ENCODE results near the gene SMIM28.
"Not testable (repeated sequence)": the region's sequence is repeated elsewhere in the genome, so short reads cannot be mapped to it uniquely, and the experiment has no call there.

The SMIM28 gene

DNA sequence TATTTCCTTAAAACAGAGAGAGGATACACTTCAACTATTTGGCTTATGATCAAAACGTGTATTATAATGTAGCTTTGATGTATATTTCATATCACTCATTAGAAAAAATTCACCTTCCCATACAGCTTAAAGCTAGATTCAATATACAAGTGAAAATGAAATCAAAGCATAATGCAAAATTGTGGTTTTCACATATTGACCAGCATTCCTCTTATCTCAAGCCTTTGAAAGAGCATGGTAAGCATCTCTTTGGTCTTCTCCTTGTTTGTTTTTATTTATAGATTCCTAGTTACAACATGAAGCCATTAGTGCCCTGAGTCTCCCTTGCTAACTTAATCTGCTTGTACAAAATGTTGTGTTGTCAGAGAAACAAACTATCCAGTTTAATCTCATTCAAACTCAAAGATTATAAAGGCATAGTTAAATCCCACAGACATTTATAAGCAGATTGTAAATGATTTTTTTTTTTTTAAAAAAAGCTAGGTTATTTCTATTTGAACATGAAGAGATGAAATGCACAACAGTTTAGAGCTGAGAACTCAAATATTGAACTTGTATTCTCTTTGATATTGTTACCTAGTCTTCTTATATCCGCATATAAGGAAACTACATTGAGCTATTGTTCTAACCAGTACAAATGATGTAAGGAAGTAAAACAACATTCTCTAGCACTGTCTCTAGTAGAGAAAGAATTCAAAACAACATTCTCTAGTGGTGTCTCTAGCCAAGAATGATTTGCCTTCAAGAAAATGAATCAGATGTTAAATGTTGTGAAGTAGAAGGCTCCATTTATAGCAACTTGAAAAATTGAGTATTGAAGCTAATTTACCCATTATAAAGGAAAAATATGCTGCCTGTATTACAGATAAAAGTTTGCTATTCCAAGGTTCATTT is 31.2 kb upstream of the SMIM28 start:
- POLR2A ChIA-PET, result no interaction called here
- CTCF ChIA-PET, result interaction anchor here (1.0 to 1.2 kb wide), 2 partner anchors 59 to 407 kb away, joined by 3 to 4 read pairs; no protein-coding TSS in a partner anchor
- DNase-seq (ENCODE audit: extremely low spot score), result no peak
- TF ChIP-seq L3MBTL2 (conservative IDR thresholded peaks at IDR 0.05) (no peak), FOXA1 (IDR thresholded peaks at IDR 0.05) (no peak), BHLHE40 (IDR thresholded peaks at IDR 0.05; ENCODE audit: borderline replicate concordance) (no peak), CTBP1 (IDR thresholded peaks at IDR 0.05; ENCODE audit: borderline replicate concordance) (no peak), SP1 (IDR thresholded peaks at IDR 0.05) (no peak), ELF4 (IDR thresholded peaks at IDR 0.05) (no peak), ARNT (IDR thresholded peaks at IDR 0.05) (no peak), HDGF (IDR thresholded peaks at IDR 0.05; ENCODE audit: borderline replicate concordance) (no peak)

DNA sequence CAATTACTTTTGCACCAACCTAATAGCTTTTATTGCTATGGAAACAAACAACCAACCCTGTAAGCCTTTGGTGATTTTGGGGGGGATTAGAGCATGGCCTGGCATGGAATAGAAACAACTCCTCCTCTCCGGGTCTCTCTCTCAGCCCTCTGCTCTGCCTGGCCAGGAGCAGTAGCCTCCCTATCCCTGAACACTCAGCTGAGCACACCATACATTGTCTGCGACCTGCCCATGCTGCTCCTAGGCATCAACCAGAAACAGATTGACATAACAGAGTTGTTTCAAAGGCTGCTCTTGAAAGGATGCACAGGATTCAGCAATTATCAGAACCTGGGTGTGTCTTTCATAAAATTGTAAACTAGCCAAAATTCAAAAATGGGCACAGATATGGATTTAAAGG is 29.8 kb upstream of the SMIM28 start:
- ChIA-PET CTCF (no interaction called here), POLR2A (no interaction called here)
- no peak for DNase-seq (ENCODE audit: extremely low spot score)
- TF ChIP-seq, protein P1, sequence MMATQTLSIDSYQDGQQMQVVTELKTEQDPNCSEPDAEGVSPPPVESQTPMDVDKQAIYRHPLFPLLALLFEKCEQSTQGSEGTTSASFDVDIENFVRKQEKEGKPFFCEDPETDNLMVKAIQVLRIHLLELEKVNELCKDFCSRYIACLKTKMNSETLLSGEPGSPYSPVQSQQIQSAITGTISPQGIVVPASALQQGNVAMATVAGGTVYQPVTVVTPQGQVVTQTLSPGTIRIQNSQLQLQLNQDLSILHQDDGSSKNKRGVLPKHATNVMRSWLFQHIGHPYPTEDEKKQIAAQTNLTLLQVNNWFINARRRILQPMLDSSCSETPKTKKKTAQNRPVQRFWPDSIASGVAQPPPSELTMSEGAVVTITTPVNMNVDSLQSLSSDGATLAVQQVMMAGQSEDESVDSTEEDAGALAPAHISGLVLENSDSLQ (IDR thresholded peaks at IDR 0.05), result no peak
- no peak for TF ChIP-seq ARNT (IDR thresholded peaks at IDR 0.05)
- no peak for TF ChIP-seq NFRKB (IDR thresholded peaks at IDR 0.05)
- no peak for TF ChIP-seq FOXA1 (IDR thresholded peaks at IDR 0.05)
- no peak for TF ChIP-seq HDGF (IDR thresholded peaks at IDR 0.05; ENCODE audit: borderline replicate concordance)
- no peak for TF ChIP-seq FOXM1 (IDR thresholded peaks at IDR 0.05; ENCODE audit: borderline replicate concordance)
- TF ChIP-seq L3MBTL2 (conservative IDR thresholded peaks at IDR 0.05), result no peak
- TF ChIP-seq BHLHE40 (IDR thresholded peaks at IDR 0.05; ENCODE audit: borderline replicate concordance), result no peak
- TF ChIP-seq CTBP1 (IDR thresholded peaks at IDR 0.05; ENCODE audit: borderline replicate concordance), result no peak
- TF ChIP-seq FOXK2 (IDR thresholded peaks at IDR 0.05), result no peak
- no peak for TF ChIP-seq LEF1 (IDR thresholded peaks at IDR 0.05; ENCODE audit: borderline replicate concordance)
- no peak for TF ChIP-seq ZNF384 (IDR thresholded peaks at IDR 0.05)
- no peak for TF ChIP-seq SUZ12 (IDR thresholded peaks at IDR 0.05)
- no peak for TF ChIP-seq TARDBP (IDR thresholded peaks at IDR 0.05)
- TF ChIP-seq SP1 (IDR thresholded peaks at IDR 0.05), result no peak
- TF ChIP-seq ELF4 (IDR thresholded peaks at IDR 0.05), result no peak

DNA sequence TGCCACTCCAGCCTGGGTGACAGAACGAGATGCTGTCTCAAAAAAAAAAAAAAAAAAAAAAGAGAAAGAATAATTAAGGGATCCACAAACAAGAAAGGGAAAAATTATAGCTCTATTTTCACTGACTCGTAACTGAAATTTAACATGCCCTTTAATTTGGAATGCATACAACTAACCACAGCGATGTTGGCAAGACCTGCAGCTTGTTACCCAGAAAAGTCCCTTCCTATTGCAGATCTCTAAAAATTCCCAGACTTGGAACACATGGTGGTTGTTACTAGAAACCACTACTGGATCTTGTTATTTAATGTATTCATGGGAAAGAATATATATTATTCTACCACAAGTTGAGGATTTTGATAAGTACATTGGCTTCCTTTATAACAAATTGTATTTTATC is 27.8 kb upstream of the SMIM28 start:
- DNase-seq (ENCODE audit: extremely low spot score), result no peak
- TF ChIP-seq, protein P1 (IDR thresholded peaks at IDR 0.05), result no peak
- TF ChIP-seq L3MBTL2 (conservative IDR thresholded peaks at IDR 0.05), result no peak
- TF ChIP-seq ELF4 (IDR thresholded peaks at IDR 0.05), result no peak
- TF ChIP-seq FOXA1 (IDR thresholded peaks at IDR 0.05), result no peak
- no peak for TF ChIP-seq TARDBP (IDR thresholded peaks at IDR 0.05)
- TF ChIP-seq FOXM1 (IDR thresholded peaks at IDR 0.05; ENCODE audit: borderline replicate concordance), result no peak
- no peak for TF ChIP-seq NFRKB (IDR thresholded peaks at IDR 0.05)
- TF ChIP-seq LEF1 (IDR thresholded peaks at IDR 0.05; ENCODE audit: borderline replicate concordance), result no peak
- TF ChIP-seq ARNT (IDR thresholded peaks at IDR 0.05), result no peak
- no peak for TF ChIP-seq HDGF (IDR thresholded peaks at IDR 0.05; ENCODE audit: borderline replicate concordance)
- ChIA-PET POLR2A (interaction anchor here (0.7 kb wide), 1 partner anchor 13 kb away, joined by 3 read pairs; no protein-coding TSS in a partner anchor), CTCF (no interaction called here)

DNA sequence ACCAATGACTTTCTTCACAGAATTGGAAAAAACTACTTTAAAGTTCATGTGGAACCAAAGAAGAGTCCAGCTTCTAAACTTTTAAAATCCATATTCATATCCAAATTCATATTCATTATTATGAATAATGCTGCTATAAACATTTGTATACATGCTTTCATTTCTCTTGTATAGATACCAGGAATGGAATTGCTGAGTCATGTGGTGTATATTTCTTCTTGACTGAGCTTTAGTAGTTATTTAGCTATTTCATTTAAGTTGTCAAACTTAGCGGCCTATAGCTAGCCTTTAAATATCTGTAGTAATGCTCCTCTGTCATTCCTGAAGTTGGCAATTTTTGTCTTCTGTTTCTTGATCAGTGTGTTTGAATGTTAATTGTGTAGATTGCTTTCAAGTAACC is 19.8 kb upstream of the SMIM28 start:
- TF ChIP-seq ARNT (IDR thresholded peaks at IDR 0.05) (no peak), FOXA1 (IDR thresholded peaks at IDR 0.05) (no peak), ZNF384 (IDR thresholded peaks at IDR 0.05) (no peak), TARDBP (IDR thresholded peaks at IDR 0.05) (no peak), FOXK2 (IDR thresholded peaks at IDR 0.05) (no peak), ELF4 (IDR thresholded peaks at IDR 0.05) (no peak), BHLHE40 (IDR thresholded peaks at IDR 0.05; ENCODE audit: borderline replicate concordance) (no peak), FOXM1 (IDR thresholded peaks at IDR 0.05; ENCODE audit: borderline replicate concordance) (no peak)
- TF ChIP-seq, protein P1 (IDR thresholded peaks at IDR 0.05), result no peak
- no peak for DNase-seq (ENCODE audit: extremely low spot score)
- CTCF ChIA-PET, result interaction anchor here (0.6 kb wide), 1 partner anchor 13 kb away, joined by 4 read pairs; no protein-coding TSS in a partner anchor
- POLR2A ChIA-PET, result no interaction called here

DNA sequence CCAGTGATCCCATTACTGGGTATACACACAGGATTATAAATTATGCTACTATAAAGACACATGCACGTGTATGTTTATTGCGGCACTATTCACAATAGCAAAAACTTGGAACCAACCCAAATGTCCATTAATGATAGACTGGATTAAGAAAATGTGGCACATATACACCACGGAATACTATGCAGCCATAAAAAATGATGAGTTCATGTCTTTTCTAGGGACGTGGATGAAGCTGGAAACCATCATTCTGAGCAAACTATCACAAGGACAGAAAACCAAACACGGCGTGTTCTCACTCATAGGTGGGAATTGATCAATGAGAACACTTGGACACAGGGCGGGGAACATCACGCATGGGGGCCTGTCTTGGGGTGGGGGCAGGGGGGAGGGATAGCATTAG is 9.0 kb upstream of the SMIM28 start:
- POLR2A ChIA-PET; CTCF ChIA-PET; DNase-seq (ENCODE audit: extremely low spot score): not testable (repeated sequence)

DNA sequence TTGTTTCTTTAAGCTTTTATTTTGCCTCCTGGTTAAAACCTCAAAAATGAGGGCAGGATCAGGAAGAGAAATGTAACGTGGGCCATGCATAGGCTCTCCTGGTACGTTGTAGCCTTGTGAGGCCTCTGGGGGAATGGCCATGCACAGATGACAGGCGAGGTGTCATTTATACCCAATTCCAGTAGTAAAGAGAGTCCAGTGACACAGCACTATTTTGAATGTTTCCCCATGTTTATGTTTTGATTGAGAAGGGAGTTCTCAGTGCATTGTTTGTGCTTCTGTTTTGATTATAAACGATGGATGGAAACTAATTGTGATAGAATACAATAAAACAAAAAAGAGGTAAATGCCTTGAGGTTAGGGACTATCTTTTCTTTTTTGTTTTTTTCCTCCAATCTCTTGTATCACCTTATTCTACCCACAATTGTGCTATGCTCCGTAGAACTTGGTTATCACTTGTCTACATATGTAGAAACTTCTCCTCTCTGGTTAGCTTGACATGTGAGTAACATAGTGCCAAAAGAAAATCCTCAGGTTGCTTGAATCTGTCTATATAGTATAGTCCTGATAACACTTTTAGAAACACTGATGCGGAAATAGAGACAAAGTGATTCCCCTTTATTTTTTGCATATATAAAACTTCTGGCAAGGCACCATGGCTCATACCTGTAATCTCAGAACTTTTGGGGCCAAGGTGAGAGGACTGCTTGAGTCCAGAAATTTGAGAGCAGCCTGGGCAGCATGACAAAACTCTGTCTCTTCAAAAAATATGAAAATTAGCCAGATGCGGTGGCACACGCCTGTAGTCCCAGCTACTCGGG is 6.9 kb upstream of the SMIM28 start:
- ChIA-PET POLR2A (no interaction called here), CTCF (no interaction called here)
- TF ChIP-seq FOXA1 (IDR thresholded peaks at IDR 0.05), result no peak
- no peak for TF ChIP-seq NFRKB (IDR thresholded peaks at IDR 0.05)
- TF ChIP-seq L3MBTL2 (conservative IDR thresholded peaks at IDR 0.05), result no peak
- no peak for TF ChIP-seq ELF4 (IDR thresholded peaks at IDR 0.05)
- no peak for TF ChIP-seq LEF1 (IDR thresholded peaks at IDR 0.05; ENCODE audit: borderline replicate concordance)
- no peak for TF ChIP-seq FOXM1 (IDR thresholded peaks at IDR 0.05; ENCODE audit: borderline replicate concordance)
- no peak for TF ChIP-seq BHLHE40 (IDR thresholded peaks at IDR 0.05; ENCODE audit: borderline replicate concordance)
- no peak for TF ChIP-seq ZNF384 (IDR thresholded peaks at IDR 0.05)
- TF ChIP-seq TARDBP (IDR thresholded peaks at IDR 0.05), result no peak
- no peak for TF ChIP-seq CTBP1 (IDR thresholded peaks at IDR 0.05; ENCODE audit: borderline replicate concordance)
- DNase-seq (ENCODE audit: extremely low spot score), result no peak

Measured in HEK293T (cell line).